Mesothelial cell of epicardium (in vitro differentiated cells): ENCODE data around the gene PHACTR1. TPM values are rescaled to one million over a fixed set of nuclear protein-coding genes. Genes with fewer than 3 reads are reported as not detected.

Experiments
- DNase-seq, 2 experiments: peaks; one replicate each; pipeline ENCODE4 v3.0.0; 2021; ENCODE audit warnings: low spot score in 2 of 2; ENCODE audit not compliant: unreplicated experiment in 2 of 2
- H3K27ac Mint-ChIP-seq: 2 replicates; pipeline ENCODE4 v1.8.0; 2021; ENCODE audit warnings: mixed read lengths
- H3K27me3 Mint-ChIP-seq: 2 replicates; pipeline ENCODE4 v1.8.0; 2021; ENCODE audit warnings: low read depth, mixed read lengths
- H3K36me3 Mint-ChIP-seq: 2 replicates; pipeline ENCODE4 v1.8.0; 2021; ENCODE audit warnings: mixed read lengths
- H3K4me1 Mint-ChIP-seq: 2 replicates; pipeline ENCODE4 v1.8.0; 2021; ENCODE audit warnings: mixed read lengths
- H3K4me3 Mint-ChIP-seq: 2 replicates; pipeline ENCODE4 v1.8.0; 2021; ENCODE audit warnings: mild to moderate bottlenecking, moderate library complexity, mixed read lengths
- H3K9me3 Mint-ChIP-seq: 2 replicates; pipeline ENCODE4 v1.8.0; 2021; ENCODE audit warnings: mixed read lengths
- CTCF ChIP-seq: fragments of 200-600 bp; sonication (generic); IDR thresholded peaks from one replicate; pipeline ENCODE4 v1.5.0; 2021; ENCODE audit warnings: antibody characterized with exemption; ENCODE audit not compliant: unreplicated experiment
- total RNA-seq: library from RNA; stranded (reverse); gene quantifications from 3 replicates; pipeline ENCODE4 v1.2.1, GENCODE V29; 2021

PHACTR1 gene
- total RNA-seq, 1 donor from 2014 or later: 0.76 TPM

GRCh38 chr6:13089296-13089994 lies 372.9 kb downstream of the PHACTR1 start:
- H3K4me1 Mint-ChIP-seq: no peaks in the 10 kb centered on the region
- no peak for DNase-seq
- no peak overlapping the region for H3K4me3 Mint-ChIP-seq
- H3K9me3 Mint-ChIP-seq: peaks cover 4% of the 10 kb centered on the region
- H3K27ac Mint-ChIP-seq: no peak overlapping the region
- peaks cover 12% of the 10 kb centered on the region for H3K27me3 Mint-ChIP-seq
- H3K36me3 Mint-ChIP-seq: no peaks in the 10 kb centered on the region
- TF ChIP-seq CTCF: no peak

GRCh38 chr6:13091192-13091591 lies 374.6 kb downstream of the PHACTR1 start:
- no peak for DNase-seq
- H3K36me3 Mint-ChIP-seq: no peaks in the 10 kb centered on the region
- no peaks in the 10 kb centered on the region for H3K4me1 Mint-ChIP-seq
- H3K9me3 Mint-ChIP-seq: peaks cover 4% of the 10 kb centered on the region
- TF ChIP-seq CTCF: no peak
- no peak overlapping the region for H3K27ac Mint-ChIP-seq
- H3K4me3 Mint-ChIP-seq: no peak overlapping the region
- peaks cover 17% of the 10 kb centered on the region for H3K27me3 Mint-ChIP-seq

GRCh38 chr6:13094781-13095425 lies 378.3 kb downstream of the PHACTR1 start:
- TF ChIP-seq CTCF: no peak
- Mint-ChIP-seq H3K27ac (no peak overlapping the region), H3K27me3 (peaks cover 7% of the 10 kb centered on the region), H3K4me3 (no peak overlapping the region), H3K9me3 (no peaks in the 10 kb centered on the region), H3K4me1 (no peaks in the 10 kb centered on the region), H3K36me3 (no peaks in the 10 kb centered on the region)
- DNase-seq: no peak

GRCh38 chr6:13096084-13096483 lies 379.5 kb downstream of the PHACTR1 start:
- no peak overlapping the region for H3K27ac Mint-ChIP-seq

GRCh38 chr6:13097454-13097853 lies 380.9 kb downstream of the PHACTR1 start:
- TF ChIP-seq CTCF: no peak
- no peaks in the 10 kb centered on the region for H3K4me1 Mint-ChIP-seq
- no peak overlapping the region for H3K4me3 Mint-ChIP-seq
- no peak for DNase-seq
- H3K27ac Mint-ChIP-seq: no peak overlapping the region
- H3K9me3 Mint-ChIP-seq: no peaks in the 10 kb centered on the region
- H3K36me3 Mint-ChIP-seq: no peaks in the 10 kb centered on the region
- peaks cover 24% of the 10 kb centered on the region for H3K27me3 Mint-ChIP-seq

More at GRCh38 chr6:13096084-13096483, 379.5 kb downstream of the PHACTR1 start:
- DNase-seq: no peak
- Mint-ChIP-seq H3K4me1 (no peaks in the 10 kb centered on the region), H3K9me3 (no peaks in the 10 kb centered on the region), H3K27me3 (peaks cover 13% of the 10 kb centered on the region), H3K4me3 (no peak overlapping the region), H3K36me3 (no peaks in the 10 kb centered on the region)
- no peak for TF ChIP-seq CTCF
